Skin epidermis (tissue), 12 donors: ENCODE results near the gene TCFL5.
A peak's percentile ranks its signal among the peaks of the same experiment; 100 is the strongest.

ENCODE experiments used
- H3K27ac ChIP-seq, 21 experiments: fragments of 200-600 bp; sonication (generic) in 11 of 21; one replicate each; pipeline ENCODE4 v1.5.0; 2020; ENCODE audit warnings: mild to moderate bottlenecking in 3 of 21, inconsistent platforms in 2 of 21, moderate library complexity in 2 of 21
- H3K4me3 ChIP-seq, 7 experiments: fragments of 200-600 bp; sonication (generic) in 2 of 7; one replicate each; pipeline ENCODE4 v1.5.0; 2020; ENCODE audit warnings: inconsistent platforms in 2 of 7, mild to moderate bottlenecking in 2 of 7, moderate library complexity in 1 of 7

The TCFL5 gene

DNA sequence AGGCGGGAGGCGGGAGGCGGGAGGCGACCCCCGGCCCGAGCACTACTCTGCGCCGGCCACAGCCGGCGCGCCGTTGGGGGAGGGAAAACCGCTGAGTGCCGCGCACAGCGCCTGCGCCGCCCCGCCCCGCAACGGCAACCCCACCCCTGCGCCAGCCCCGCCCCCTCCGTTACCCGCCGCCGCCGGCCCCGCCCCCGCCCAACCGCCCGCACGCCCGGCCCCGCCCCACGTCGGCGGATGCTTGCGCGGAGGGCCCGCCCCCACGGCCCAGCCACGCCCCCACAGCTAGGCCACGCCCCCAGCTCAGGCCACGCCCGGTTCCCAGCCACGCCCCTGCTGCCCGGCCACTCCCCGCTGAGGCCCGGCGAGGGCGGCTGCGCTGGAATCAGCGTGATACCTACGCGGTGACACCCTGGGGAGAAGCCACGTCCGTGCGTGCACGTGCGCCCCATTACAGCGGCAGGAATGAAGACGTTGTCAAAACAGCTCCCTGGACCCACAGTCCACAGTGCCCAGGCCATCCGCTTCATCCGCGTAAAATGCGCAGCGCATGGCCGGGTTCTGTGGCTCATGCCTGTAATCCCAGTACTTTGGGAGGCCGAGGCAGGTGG is at the start of gene TCFL5:
TSS of gene TCFL5 (minus strand) at position 97 of the 611 bp plus-strand sequence. CDS start 152 bp downstream, outside the sequence.
- Histone ChIP-seq H3K27ac (peak within 1 kb of the TSS in 5 of 21 experiments; percentile 12 to 45 (median 27)), H3K4me3 (peak within 1 kb of the TSS; percentile 20 to 48 (median 28))

- Histone ChIP-seq H3K27ac (no peak overlapping the region), H3K4me3 (no peak overlapping the region)
These were observed 49.3 kb upstream of the TCFL5 start for GRCh38 chr20:62910777-62911497.

DNA sequence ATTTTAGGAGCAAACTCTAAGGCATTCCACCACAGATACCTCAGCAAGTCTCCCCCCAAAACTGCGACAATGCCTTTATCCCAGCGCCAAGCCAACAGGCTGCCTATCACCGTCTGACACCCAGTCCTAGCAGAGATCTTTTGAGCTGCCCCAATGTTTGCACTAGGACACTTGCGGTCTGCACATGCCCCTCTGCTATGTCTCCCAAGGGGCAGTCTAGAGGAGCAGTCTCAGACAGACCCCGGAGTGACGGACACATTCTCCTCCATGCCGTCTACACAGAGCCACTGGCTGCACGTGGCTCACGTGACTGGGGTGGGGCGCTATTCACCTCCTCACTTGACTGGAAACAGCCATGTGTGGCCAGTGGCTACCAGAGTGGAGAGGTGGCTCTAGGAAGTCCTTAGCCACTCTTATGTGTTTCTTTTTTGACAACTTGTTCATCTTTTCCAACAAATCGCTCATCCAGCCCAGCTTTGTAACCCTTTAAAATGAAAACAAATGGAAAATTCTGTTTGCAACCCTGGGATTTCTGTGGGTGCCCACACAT is 48.7 kb upstream of the TCFL5 start:
- no peak overlapping the region for H3K4me3 ChIP-seq
- no peak overlapping the region for H3K27ac ChIP-seq

GRCh38 chr20:62908971-62909791 is 47.6 kb upstream of the TCFL5 start:
- Histone ChIP-seq H3K27ac (peak overlapping the region in 1 of 21 experiments; percentile 27), H3K4me3 (no peak overlapping the region)

DNA sequence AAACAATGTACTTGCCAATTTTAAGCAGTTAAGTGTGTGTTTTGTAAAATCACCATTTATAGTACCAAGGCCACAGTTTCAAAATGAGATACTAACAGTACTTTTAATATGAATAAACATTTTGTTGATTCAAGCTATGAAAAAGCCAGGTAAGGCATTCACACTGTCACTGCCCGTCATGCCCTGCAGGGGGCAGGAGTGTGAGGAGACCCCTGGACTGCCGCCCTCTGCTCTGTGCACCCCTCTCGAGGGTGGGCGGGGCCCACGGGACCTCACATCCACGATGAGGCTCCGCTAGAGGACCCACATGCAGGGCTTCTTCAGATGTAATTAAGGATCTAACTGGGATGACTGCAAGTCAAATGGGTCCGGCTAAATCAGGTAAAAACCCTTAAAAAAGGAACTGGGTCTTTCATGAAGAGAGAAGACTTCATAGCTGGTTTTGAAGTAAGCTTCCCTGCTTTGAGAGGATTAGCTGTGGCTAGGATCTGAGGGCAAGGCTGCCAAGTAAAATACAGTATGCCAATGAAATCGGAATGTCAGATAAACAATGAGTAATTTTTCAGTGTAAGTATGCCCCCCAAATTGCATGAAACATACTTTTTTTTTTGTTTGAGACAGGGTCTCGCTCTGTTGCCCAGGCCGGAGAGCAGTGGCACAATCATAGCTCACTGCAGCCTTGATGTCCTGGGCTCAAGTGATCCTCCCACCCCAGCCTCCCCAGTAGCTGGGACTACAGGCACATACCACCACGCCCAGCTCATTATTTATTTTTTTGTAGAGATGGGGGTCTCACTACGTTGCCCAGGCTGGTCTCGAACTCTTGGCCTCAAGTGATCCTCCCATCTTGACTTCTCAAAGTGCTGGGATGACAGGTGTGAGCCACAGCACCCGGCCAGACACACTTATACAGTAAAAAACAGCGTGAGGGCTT is 46.0 kb upstream of the TCFL5 start:
- Histone ChIP-seq H3K27ac (no peak overlapping the region), H3K4me3 (no peak overlapping the region)

- no peak overlapping the region for H3K27ac ChIP-seq
- H3K4me3 ChIP-seq = no peak overlapping the region
These were observed 45.2 kb upstream of the TCFL5 start for GRCh38 chr20:62906647-62907375.

GRCh38 chr20:62906209-62906608 is 44.6 kb upstream of the TCFL5 start:
- Histone ChIP-seq H3K4me3 (no peak overlapping the region), H3K27ac (no peak overlapping the region)

- H3K4me3 ChIP-seq = no peak overlapping the region
- no peak overlapping the region for H3K27ac ChIP-seq
These were observed 44.0 kb upstream of the TCFL5 start for GRCh38 chr20:62905536-62906117.

- H3K27ac ChIP-seq = no peak overlapping the region
- H3K4me3 ChIP-seq = no peak overlapping the region
These were observed 41.4 kb upstream of the TCFL5 start for GRCh38 chr20:62902926-62903615.

- no peak overlapping the region for H3K4me3 ChIP-seq
These were observed 40.3 kb upstream of the TCFL5 start for GRCh38 chr20:62901891-62902290.

GRCh38 chr20:62900692-62901584 is 39.3 kb upstream of the TCFL5 start:
- Histone ChIP-seq H3K27ac (peak overlapping the region in 6 of 21 experiments; percentile 6 to 59 (median 23)), H3K4me3 (no peak overlapping the region)

More at GRCh38 chr20:62901891-62902290, 40.3 kb upstream of the TCFL5 start:
- H3K27ac ChIP-seq = no peak overlapping the region

GRCh38 chr20:62900052-62900691 is 38.5 kb upstream of the TCFL5 start:
- Histone ChIP-seq H3K27ac (peak overlapping the region in 7 of 21 experiments; percentile 6 to 59 (median 24)), H3K4me3 (no peak overlapping the region)

DNA sequence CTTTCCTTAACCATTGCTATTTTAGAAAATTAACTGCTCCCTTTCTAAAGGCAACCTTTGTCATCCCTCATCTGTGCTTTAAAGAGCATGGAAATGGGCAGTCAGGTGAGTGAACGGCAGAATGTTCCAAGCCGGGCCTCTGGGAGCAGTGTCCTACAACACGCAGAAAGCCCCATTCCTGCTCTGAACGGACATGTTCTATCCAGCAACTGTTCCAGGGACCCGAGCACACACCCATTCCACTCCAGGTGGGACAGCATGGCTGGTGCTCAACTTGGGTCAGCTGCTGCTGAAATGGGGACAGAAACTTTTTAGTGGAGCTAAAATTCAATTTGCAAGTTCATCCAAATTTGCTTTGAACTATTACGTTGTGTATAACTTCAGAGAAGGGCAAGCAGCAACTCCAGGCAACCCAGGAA is 38.0 kb upstream of the TCFL5 start:
- H3K4me3 ChIP-seq = no peak overlapping the region
- peak overlapping the region in 2 of 21 experiments; percentile 11 to 42 for H3K27ac ChIP-seq

- H3K27ac ChIP-seq = no peak overlapping the region
- no peak overlapping the region for H3K4me3 ChIP-seq
These were observed 37.5 kb upstream of the TCFL5 start for GRCh38 chr20:62898970-62899632.
